Measurements from ENCODE around the gene INPP5D. TPM values are rescaled to one million over a fixed set of nuclear protein-coding genes. Genes with fewer than 3 reads are reported as not detected.

Gene INPP5D
- polyA plus RNA-seq, 1 donor from 2014 or later = 220 TPM

- H3K27me3 Mint-ChIP-seq = no peaks in the 10 kb centered on the region
- H3K27ac Mint-ChIP-seq = no peak overlapping the region
- H3K9me3 Mint-ChIP-seq = no peaks in the 10 kb centered on the region
- peaks cover 0 to 4% (median 1%) of the 10 kb centered on the region in 3 donors for H3K4me1 Mint-ChIP-seq
- H3K4me3 Mint-ChIP-seq = no peak overlapping the region
- H3K36me3 Mint-ChIP-seq = peaks cover 2% of the 10 kb centered on the region
Observed at GRCh38 chr2:233023761-233024410, 36.3 kb upstream of the INPP5D start.

DNA sequence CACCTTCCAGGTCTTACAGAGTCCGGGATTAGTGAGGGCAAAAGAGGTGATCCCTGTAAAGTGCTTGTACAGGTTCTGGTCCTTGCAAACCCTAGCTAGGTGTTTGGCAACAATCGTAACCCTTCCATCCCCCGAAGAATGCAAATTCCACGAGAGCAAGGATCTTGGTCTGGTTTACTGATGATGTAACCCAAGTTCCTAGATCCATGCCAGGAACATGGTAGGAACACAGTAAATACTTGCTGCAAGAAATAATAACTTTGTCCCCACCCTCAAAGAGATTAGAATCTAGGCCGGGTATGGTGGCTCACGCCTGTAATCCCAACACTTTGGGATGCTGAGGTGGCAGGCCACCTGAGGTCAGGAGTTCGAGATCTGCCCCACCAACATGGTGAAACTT lies 34.4 kb upstream of the INPP5D start:
- Mint-ChIP-seq H3K27me3 (no peaks in the 10 kb centered on the region), H3K36me3 (peaks cover 2% of the 10 kb centered on the region), H3K4me3 (no peak overlapping the region), H3K27ac (no peak overlapping the region), H3K4me1 (peaks cover 0 to 8% (median 1%) of the 10 kb centered on the region in 3 donors), H3K9me3 (no peaks in the 10 kb centered on the region)

DNA sequence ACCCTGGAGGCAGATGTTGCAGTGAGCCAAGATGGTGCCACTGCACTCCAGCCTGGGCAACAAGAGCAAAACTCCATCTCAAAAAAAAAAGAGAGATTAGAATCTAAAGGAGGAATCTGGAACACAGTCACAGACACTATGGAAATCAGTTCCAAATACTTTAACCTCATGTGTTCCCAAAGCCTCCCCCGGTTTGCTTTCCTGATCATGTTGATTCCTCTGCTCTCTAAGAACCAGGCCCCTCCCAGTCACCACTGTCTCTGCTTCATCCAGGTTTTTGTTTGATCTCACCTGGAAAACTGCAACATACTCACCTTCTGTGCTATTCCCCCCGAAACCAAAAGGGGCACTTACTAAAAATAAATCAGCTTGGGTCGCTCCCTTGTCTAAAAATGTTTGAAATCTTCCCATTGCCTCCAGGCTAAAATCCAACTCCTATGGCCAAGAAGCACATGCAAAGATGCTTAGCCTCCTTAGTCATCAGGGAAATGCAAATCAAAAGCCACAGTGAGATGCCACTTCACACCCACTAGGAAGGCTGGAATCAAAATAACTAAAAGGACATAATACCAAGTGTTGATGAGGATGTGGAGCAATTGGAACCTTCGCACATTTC lies 33.8 kb upstream of the INPP5D start:
- no peak overlapping the region for H3K4me3 Mint-ChIP-seq
- peaks cover 0 to 8% (median 1%) of the 10 kb centered on the region in 3 donors for H3K4me1 Mint-ChIP-seq
- H3K27me3 Mint-ChIP-seq = no peaks in the 10 kb centered on the region
- peaks cover 2% of the 10 kb centered on the region for H3K36me3 Mint-ChIP-seq
- no peaks in the 10 kb centered on the region for H3K9me3 Mint-ChIP-seq
- H3K27ac Mint-ChIP-seq = no peak overlapping the region

DNA sequence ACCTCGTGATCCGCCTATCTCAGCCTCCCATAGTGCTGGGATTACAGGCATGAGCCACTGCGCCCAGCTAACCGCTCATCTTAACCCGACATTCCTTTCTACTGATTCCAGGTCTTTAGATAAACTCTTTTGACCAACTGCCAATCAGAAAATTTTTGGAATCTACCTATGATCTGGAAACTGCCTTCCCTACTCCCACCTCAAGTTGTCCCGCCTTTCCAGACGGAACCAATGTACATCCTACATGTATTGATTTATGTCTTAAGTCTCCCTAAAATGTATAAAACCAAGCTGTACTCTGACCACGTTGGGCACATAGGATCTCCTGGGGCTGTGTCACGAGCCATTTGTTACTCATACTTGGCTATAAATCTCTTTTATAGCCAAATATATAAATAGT lies 30.8 kb upstream of the INPP5D start:
- H3K27me3 Mint-ChIP-seq = peaks cover 1% of the 10 kb centered on the region
- no peaks in the 10 kb centered on the region for H3K9me3 Mint-ChIP-seq
- H3K4me1 Mint-ChIP-seq = peaks cover 0 to 8% (median 1%) of the 10 kb centered on the region in 3 donors
- H3K27ac Mint-ChIP-seq = no peak overlapping the region
- H3K36me3 Mint-ChIP-seq = peaks cover 2% of the 10 kb centered on the region
- no peak overlapping the region for H3K4me3 Mint-ChIP-seq

GRCh38 chr2:233031556-233032500 lies 28.3 kb upstream of the INPP5D start:
- no peaks in the 10 kb centered on the region for H3K9me3 Mint-ChIP-seq
- H3K27me3 Mint-ChIP-seq = peaks cover 1% of the 10 kb centered on the region
- no peak overlapping the region for H3K4me3 Mint-ChIP-seq
- H3K36me3 Mint-ChIP-seq = peaks cover 2% of the 10 kb centered on the region
- no peak overlapping the region for H3K27ac Mint-ChIP-seq
- peaks cover 0 to 8% (median 1%) of the 10 kb centered on the region in 3 donors for H3K4me1 Mint-ChIP-seq

- Mint-ChIP-seq H3K27me3 (peaks cover 1% of the 10 kb centered on the region), H3K4me1 (peaks cover 0 to 8% (median 1%) of the 10 kb centered on the region in 3 donors), H3K4me3 (no peak within 1 kb of the TSS), H3K27ac (no peak within 1 kb of the TSS), H3K36me3 (no peaks in the 10 kb centered on the region), H3K9me3 (no peaks in the 10 kb centered on the region)
Observed at GRCh38 chr2:233032551-233033320, 27.4 kb upstream of the INPP5D start, which contains the start of gene NEU2. Gene NEU2, plus strand, starts transcription at chr2:233032672. Its CDS starts 0 bp downstream, at chr2:233032672.

DNA sequence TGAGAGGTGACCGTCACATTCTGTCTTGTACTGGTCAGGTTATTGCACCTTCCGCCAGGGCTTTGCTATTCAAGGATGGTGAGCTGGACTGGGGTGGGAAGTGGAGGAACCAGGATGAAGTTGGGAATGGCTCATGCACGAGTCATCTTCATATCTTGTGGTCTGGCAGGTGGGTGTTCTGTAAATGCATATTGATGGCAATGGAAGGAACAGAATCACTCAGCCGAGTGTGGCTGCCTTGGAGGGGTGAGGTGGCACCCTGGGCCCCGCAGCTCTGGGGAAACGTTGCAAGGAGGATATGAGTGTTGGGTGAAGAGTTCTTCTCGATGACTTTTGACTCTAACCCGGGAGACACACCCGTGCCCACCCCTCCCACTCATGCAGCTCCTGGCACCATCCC lies 26.5 kb upstream of the INPP5D start:
- H3K4me3 Mint-ChIP-seq = no peak overlapping the region
- H3K9me3 Mint-ChIP-seq = no peaks in the 10 kb centered on the region
- no peaks in the 10 kb centered on the region for H3K36me3 Mint-ChIP-seq
- no peak overlapping the region for H3K27ac Mint-ChIP-seq
- peaks cover 0 to 6% (median 1%) of the 10 kb centered on the region in 3 donors for H3K4me1 Mint-ChIP-seq
- peaks cover 1% of the 10 kb centered on the region for H3K27me3 Mint-ChIP-seq

- Mint-ChIP-seq H3K4me1 (peaks cover 0 to 2% (median 0%) of the 10 kb centered on the region in 3 donors), H3K36me3 (no peaks in the 10 kb centered on the region), H3K9me3 (no peaks in the 10 kb centered on the region), H3K27ac (no peak overlapping the region), H3K27me3 (peaks cover 1% of the 10 kb centered on the region), H3K4me3 (no peak overlapping the region)
Observed at GRCh38 chr2:233034091-233034882, 25.9 kb upstream of the INPP5D start.

GRCh38 chr2:233035426-233036161 lies 24.5 kb upstream of the INPP5D start:
- no peaks in the 10 kb centered on the region for H3K4me1 Mint-ChIP-seq
- peaks cover 2% of the 10 kb centered on the region for H3K27me3 Mint-ChIP-seq
- no peaks in the 10 kb centered on the region for H3K36me3 Mint-ChIP-seq
- H3K27ac Mint-ChIP-seq = no peak overlapping the region
- no peaks in the 10 kb centered on the region for H3K9me3 Mint-ChIP-seq
- no peak overlapping the region for H3K4me3 Mint-ChIP-seq

DNA sequence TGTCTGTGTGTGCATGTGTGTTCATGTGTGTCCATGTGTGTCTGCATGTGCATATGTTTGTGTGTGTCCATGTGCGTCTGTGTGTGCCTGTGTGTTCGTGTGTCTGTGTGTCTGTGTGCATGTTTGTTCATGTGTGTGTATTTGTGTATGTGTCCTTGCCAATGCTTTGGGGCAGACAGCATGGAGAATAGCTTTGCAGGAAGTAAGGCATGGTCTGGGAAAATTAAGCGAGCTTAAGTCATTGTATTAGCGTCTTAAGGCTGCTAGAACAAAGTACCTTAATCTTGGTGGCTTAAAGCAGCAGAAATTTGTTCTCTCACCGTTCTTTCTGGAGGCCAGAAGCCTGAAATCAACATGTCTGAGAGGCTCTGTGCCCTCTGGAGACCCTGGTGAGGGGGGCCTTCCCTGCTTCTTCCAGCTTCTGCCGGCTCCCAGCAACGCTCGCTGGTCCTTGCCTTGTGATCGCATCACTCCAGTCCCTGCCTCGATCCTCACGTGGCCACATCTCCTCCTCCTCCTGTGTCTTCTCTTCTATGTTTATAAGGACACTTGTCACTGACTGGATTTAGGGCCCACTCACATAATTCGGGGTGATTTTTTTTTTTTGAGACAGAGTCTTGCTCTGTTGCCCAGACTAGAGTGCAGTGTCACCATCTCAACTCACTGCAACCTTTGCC lies 23.8 kb upstream of the INPP5D start:
- no peak overlapping the region for H3K27ac Mint-ChIP-seq
- H3K27me3 Mint-ChIP-seq = peaks cover 2% of the 10 kb centered on the region

GRCh38 chr2:233037078-233037477 lies 23.1 kb upstream of the INPP5D start:
- Mint-ChIP-seq H3K36me3 (peaks cover 2% of the 10 kb centered on the region), H3K4me3 (no peak overlapping the region), H3K4me1 (no peaks in the 10 kb centered on the region), H3K9me3 (no peaks in the 10 kb centered on the region), H3K27ac (no peak overlapping the region), H3K27me3 (peaks cover 2% of the 10 kb centered on the region)

More for the DNA sequence above, 23.8 kb upstream of the INPP5D start:
- Mint-ChIP-seq H3K4me1 (no peaks in the 10 kb centered on the region), H3K4me3 (no peak overlapping the region), H3K9me3 (no peaks in the 10 kb centered on the region), H3K36me3 (peaks cover 2% of the 10 kb centered on the region)

DNA sequence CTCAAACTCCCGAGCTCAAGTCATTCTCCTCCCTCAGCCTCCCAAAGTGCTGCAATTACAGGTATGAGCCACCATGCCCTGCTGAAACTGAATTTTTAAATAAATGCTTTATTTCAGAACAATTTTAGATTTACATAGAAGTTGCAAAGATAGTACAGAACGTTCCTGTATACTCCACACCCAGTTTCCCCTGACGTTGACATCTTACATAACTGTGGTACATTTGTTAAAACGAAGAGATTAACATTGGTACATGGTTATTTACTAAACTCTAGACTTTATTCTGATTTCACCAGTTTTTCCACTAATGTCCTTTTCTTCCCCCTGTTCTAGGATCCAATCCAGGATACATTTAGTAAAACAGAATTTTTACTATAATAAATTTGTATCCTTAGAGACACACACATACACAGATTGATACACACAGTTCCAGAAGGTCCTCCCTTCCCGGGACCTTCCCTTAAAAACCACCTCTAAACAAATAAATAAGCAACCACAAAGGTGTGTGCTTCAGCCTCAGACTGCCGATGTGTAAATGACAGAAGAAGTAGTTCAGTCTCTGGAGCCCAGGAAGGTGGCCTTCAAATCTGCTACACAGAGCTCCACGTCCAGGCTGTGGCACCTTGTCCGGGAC lies 20.8 kb upstream of the INPP5D start:
- no peak overlapping the region for H3K4me3 Mint-ChIP-seq
- no peaks in the 10 kb centered on the region for H3K4me1 Mint-ChIP-seq
- peaks cover 2% of the 10 kb centered on the region for H3K36me3 Mint-ChIP-seq
- H3K27me3 Mint-ChIP-seq = peaks cover 1% of the 10 kb centered on the region
- H3K27ac Mint-ChIP-seq = no peak overlapping the region
- H3K9me3 Mint-ChIP-seq = no peaks in the 10 kb centered on the region
